Measurements from ENCODE around the gene RNASE7.

GRCh38 chr14:21089877-21090193 is 47.7 kb downstream of the RNASE7 start:
- no peak for TF ChIP-seq POLR2A (IDR thresholded peaks at IDR 0.05)
- TF ChIP-seq CTCF (IDR thresholded peaks at IDR 0.05 in 4 of 5, conservative IDR thresholded peaks at IDR 0.05 in 1 of 5), result no peak
